HG02981 (cell line): ENCODE results near the gene TFDP2.
"Not testable (repeated sequence)": the region's sequence is repeated elsewhere in the genome, so short reads cannot be mapped to it uniquely, and the experiment has no call there.

Source experiments
- ATAC-seq: cut with Tn5 transposase; IDR thresholded peaks from one replicate; pipeline ENCODE4 v1.9.1; 2021; ENCODE audit warnings: mild to moderate bottlenecking, moderate library complexity; ENCODE audit not compliant: unreplicated experiment

Gene TFDP2

DNA sequence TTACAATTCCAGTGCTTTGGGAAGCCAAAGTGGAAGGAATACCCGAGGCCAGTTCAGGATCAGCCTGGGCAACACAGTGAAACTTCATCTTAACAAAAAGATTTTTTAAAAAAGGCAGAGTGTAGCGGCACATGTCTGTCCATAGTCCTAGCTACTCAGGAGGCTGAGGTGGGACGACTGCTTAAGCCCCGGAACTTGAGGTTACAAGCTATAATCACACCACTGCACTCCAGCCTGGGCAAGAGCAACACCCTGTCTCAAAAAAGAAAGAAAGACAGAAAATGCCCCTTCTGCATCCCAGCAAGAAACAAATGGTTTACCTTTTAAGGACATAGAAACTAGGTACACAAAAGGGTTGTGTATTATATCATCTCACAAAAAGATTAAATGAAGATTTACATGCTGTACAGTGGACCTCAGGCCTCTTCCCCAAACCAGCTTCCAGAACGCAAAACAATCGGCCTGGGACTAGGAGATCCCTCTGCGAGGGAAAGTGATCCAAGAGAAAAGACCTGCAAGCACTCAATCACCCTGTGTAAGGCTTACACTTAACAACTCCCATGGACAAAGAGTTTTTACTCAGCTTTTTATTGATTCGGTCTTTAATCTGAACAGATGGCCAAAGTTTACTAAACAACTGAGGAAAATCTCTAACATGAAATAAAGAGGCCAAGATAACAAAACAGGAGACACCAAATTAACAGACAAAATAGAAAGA is 21.2 kb downstream of the TFDP2 start:
- no peak for ATAC-seq

DNA sequence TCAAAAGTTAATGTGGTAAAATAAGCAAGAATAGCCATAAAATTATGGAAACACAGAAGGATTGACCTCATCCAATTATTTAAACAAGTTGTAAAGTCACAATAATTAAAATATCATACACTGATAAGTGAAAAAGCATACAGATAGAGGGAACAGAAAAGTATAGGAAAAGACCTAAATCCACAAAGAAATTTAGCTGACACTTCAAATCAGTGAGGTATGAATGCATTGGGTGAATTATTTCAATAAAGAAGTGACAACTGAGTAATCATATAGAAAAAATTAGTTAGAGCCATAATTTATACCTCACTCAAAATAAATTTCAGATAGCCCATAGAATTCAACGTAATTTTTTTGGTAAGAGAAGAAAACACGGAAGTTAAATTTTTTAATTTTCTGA is 25.1 kb downstream of the TFDP2 start:
- no peak for ATAC-seq

GRCh38 chr3:142120707-142121106 is 28.6 kb downstream of the TFDP2 start:
- no peak for ATAC-seq

GRCh38 chr3:142118911-142119310 is 30.4 kb downstream of the TFDP2 start:
- ATAC-seq, result no peak

- ATAC-seq, result no peak
These were observed 32.1 kb downstream of the TFDP2 start for GRCh38 chr3:142117056-142117851.

DNA sequence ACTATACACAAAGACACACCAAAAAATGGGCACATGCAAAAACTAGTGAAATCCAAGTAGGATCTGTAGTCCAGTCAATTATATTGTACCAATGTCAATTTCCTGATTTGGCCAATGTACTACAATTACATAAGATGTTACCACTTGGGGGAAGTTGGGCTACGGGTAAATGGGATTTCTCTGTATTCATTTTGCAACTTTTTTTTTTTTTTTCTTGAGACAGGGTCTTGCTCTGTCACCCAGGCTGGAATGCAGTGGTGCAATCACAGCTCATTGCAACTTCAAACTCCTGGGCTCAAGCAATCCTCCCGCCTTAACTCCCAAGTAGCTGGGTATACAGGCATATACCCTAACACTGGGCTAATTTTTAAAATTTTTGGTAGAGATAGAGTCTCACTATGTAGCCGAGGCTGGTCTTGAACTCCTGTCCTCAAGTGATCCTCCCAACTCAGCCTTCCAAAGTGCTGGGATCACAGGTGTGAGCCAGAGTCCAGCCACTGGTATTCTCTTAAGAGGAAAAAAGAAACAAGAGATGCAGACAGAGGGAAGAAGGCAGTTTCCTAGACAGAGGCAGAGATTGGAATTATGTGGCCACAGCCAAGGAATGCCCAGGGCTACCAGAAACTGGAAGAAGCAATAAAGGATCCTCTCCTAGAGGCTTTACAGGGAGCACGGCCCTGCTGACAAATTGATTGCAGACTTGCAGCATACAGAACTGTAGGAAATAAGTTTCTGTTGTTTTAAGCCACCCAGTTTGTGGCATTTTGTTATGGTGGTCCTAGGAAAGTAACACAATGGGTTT is 33.3 kb downstream of the TFDP2 start:
- ATAC-seq, result no peak

DNA sequence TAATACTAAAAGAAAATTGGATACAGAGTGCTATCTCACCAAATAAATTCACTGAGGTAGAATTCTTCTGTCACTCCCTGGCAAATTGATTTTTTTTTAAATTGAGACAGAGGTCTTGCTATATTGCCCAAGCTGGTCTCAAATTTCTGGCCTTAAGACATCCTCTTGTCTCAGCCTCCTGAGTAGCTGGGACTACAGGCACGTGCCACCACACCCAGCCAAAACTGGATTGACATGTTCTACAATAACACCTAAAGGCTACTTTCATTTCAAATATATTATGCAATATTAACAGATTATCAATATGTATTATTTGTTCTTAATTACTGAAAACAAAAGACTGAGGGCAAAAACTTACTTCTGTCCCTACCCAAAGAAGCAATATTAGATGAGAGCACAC is 36.7 kb downstream of the TFDP2 start:
- ATAC-seq, result no peak

GRCh38 chr3:142106548-142106947 is 42.8 kb downstream of the TFDP2 start:
- ATAC-seq, result no peak

DNA sequence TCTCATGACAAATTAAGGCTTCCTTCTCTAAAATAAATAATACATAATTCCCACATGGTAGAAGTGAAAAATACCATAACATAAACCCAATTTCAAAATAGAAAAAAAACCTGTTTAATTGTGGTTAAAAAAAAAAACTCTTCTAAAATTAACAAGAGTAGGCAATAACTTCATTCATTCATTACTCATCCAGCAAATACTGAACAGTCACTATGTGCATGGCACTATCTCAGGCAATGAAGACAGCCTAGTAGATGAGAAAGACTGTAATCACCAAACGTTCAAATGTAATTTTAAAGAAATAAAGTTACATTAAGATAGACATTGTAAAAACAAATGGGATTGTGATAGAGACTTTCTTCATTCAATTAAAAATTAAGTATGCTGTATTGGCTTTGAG is 43.4 kb downstream of the TFDP2 start:
- no peak for ATAC-seq

DNA sequence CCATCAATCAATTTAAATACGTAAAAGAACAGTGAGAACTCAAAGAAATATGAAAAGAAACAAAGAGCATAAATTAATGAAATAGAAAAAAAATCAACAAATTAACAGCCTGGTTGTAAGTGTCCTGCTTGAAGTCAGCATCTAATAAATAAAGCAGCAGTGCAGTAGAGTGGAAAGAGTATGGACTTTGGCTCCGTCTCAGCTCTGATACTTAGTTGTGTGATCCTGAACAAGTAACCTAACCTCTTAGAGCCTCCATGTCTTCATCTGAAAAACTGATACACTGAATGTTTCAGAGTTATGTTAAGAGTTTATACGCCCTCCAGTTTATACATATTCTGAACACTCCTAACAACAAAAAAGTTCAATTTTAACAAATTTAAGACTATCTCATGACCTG is 44.6 kb downstream of the TFDP2 start:
- no peak for ATAC-seq

GRCh38 chr3:142098964-142099363 is 50.4 kb downstream of the TFDP2 start:
- ATAC-seq, result no peak

DNA sequence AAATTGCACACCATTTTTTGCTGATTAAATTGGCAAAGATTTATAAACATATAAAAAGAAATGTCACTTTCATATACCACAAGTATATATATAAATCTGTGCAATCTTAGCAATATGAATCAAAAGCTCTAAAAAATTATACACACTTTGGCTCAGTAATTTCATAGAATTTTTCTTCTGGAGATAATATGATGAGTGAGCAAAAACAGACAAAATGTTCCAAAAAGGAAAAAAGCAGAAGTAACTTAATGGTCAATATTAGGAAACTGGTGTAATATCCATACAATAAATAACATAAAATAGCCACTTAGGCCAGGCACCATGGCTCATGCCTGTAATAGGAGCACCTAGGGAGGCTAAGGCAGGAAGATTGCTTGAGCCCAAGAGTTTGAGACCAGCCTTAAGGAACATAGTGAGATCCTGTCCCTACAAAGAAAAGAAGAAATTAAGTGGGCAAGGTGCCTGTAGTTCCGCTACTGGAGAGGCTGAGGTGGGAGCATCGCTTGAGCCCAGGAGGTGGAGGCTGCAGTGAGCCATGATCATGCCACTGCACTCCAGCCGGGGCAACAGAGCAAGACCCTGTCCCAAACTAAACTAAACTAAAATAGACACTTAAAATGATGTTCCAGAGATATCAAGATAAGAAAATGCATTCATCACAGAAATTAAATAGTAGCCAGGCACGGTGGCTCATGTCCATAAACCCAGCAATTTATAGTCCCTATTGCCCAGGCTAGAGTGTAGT is 52.1 kb downstream of the TFDP2 start:
- no peak for ATAC-seq

DNA sequence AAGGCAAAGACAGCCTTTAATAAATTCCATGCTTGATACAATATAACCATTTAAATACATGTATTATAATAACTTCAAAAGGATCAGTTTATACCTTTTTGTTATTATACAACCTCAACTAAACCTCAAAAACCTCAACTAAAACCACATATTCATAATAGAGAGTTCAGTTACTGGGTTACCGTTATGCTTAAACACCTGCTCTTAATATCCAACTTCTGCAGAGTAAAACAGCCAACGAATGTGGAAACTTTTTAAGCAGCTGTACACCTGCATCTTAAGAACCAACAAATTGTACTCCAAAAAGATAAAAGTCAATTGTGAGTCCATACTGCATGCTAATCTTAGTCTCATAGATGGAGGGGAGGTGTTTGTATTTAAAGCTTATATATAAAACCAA is 53.5 kb downstream of the TFDP2 start:
- ATAC-seq, result no peak

- not testable (repeated sequence) for ATAC-seq
These were observed 60.4 kb downstream of the TFDP2 start for GRCh38 chr3:142088925-142089324.

- no peak for ATAC-seq
These were observed 60.8 kb downstream of the TFDP2 start for GRCh38 chr3:142088522-142088921.

DNA sequence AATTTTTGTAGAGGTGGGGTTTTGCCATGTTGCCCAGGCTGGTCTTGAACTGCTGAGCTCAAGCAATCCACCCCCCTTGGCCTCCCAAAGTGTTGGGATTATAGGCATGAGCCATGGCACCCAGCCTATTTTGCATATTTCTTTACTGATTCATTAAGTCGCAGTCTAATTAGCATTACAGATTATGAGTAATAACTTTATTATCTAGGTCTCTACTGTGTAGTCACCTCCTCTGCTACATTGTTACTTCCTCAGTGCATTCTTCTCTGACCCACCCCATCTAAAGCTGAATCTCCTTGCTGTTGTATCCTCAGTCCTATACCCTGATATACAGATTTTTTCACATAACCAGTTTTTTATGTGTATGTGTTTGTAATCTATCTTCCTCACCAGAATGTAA is 61.7 kb downstream of the TFDP2 start:
- ATAC-seq, result no peak

DNA sequence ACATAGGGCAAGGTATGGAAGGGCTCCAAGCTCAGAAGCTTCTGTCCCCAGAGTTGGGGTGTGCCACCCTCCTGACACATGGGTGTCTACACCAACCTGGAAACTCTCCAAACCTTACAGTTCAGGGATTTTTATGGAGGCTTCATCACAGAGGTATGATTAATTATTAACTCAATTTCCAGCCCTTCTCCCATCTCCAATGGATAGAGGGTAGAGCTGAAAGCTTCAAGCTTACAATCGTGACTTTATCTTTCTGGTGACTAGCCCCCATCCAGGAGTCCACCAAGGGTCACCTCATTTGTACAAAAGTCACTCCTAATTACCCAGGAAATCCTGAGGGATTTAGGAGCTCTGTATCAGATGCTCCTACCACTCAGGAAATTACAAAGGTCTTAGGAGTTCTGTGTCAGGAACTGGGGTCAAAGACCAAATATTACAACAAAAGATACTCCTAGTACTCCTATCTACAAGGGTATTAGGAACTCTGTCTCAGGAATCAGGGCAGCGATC is 62.7 kb downstream of the TFDP2 start:
- ATAC-seq, result no peak

GRCh38 chr3:142081178-142081577 is 68.2 kb downstream of the TFDP2 start:
- ATAC-seq, result no peak

DNA sequence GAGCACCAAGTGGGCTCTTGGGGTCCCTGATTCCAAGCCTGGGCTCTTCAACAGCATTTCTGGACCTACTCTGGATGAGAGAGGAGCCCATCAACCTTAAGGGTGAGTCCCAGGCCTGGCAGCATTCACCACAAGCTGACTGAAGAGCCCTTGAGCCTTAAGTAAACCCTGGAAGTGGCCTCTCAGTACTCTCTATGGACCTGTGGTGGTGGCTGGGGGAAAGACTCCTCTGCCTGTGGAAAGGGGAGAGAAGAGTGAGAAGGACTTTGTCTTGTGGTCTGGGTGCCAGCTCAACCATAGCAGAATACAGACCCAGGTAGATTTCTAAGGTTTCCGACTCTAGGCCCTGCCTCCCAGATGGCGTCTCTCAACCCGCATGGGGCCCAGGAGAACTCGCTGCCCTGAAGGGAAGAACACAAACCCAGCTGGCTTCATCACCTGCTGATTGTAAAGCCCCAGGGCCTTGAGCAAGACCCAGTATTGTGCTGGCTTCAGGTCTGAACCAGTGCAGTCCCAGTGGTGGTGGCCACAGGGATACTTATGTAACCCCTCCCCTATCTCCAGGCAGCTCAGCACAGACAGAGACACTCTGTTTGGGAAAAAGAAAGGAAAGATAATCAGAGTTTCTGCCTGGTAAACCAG is 71.4 kb downstream of the TFDP2 start:
- no peak for ATAC-seq

DNA sequence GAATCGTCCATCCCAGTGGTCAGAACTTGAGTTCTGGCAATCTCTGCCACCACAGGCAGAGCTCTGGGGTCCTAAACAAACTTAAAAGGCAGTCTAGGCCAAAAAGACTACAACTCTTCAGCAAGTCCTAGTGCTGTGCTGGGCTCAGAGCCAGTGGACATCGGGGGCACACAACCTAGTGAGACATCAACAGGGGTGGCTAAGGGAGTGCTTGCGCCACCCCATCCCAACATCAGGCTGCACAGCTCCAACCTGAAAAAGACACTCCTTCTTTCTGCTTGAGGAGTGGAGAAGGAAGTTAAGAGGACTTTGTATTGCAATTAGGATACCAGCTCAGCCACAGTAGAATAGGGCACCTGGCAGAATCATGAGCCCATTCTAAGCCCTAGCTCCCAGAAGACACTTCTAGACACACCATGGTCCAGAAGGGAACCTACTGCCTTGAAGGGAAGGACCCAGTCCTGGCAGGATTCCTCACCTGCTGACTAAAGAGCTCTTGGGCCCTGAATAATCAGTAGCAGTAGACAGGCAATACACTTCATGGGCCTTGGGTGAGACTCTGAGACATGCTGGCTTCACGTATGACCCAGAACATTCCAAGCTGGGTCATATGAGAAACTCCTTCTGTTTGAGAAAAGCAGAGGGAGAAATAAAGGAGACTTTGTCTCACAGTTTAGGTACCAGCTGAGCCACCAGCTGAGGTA is 72.0 kb downstream of the TFDP2 start:
- ATAC-seq, result no peak
